Amniotic stem cell (primary cell): ENCODE measurements around the gene MALL.
"Not testable (repeated sequence)": the region's sequence is repeated elsewhere in the genome, so short reads cannot be mapped to it uniquely, and the experiment has no call there.

Experiments used
- DNase-seq: peaks from one replicate; lab custom pipeline; 2025; lab: John Stamatoyannopoulos, UW

Gene MALL

GRCh38 chr2:110120171-110121051, 4.8 kb upstream of the MALL start:
- DNase-seq = no peak

DNA sequence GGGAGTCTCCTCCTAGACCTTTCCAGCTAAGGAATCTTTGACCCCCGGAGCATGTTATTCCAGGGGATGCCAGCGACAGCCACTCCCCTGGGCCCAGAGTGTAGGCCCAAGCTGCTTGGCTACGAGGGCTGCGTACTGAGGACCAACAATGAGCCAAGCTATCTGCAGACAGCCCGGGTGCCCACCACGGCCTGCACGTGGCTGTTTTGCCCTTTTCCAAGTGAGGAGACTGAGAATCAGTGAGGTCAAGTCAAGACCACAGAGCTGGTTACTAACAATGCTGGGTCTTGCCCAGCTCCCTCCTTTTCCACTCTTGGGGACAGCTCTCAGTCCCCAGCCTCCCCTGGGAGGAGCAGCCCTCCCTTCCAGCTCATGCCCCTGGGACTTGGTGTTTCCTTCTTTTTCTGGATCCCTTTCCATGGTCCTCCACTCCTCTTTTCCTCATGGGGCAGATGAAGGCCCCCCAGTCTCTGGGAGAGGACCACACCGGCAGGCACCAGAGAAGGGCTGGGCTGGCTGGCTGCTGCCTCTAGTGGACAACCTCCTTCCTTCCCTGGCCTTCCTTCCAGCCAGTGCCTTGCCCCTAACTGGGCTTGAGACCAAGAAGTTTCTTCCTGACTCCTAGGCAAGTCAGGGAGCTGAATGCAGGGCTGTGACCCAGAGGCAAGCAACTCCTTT, 550 bp upstream of the MALL start:
- no peak for DNase-seq

- DNase-seq = no peak
Measured at GRCh38 chr2:110114831-110115255, 779 bp downstream of the MALL start.

DNA sequence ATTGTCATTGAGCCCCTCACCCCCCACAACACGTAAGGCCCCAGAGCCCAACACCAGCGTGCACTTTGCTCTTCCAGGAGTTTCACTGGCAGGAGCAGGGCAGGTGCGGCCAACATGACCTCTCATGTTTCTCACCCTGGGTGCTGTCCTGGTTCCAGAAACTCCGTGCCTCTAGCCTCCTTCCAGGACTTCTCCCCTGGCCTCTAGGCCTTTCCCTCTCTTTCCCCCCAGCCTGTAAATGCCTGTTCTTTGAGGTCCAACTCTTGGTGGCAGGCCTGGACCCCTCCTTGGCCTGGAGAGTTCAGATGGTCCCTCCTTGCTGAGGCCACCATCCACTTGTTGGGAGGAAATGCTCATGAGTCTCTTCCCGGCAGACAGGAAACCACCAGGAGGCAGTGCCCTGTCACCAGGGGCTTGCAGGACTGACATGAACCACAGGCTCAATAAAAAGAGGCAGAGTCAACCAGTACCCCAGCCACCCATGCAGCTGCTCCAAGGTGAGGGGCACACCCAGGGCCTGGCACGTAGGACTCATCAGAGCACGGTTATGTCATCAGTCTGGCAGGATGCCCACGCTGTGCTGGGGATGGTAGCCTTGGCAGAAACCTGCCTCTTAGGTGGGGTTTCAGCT, 1.5 kb downstream of the MALL start:
- no peak for DNase-seq

DNA sequence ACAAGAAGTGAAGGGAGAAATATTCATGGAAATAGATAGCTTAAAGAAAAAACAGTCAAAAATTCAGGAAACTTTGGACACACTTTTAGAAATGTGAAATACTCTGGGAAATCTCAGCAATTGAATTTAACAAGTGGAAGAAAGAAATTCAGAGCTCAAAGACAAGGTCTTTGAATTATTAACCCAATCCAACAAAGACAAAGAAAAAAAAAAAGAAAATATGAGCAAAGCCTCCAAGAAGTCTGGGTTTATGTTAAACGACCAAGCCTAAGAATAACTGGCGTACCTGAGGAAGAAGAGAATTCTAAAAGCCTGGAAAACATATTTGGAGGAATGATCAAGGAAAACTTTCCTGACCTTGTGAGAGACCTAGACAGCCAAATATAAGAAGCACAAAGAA, 7.3 kb downstream of the MALL start:
- not testable (repeated sequence) for DNase-seq

GRCh38 chr2:110107092-110108079, 8.2 kb downstream of the MALL start:
- no peak for DNase-seq

DNA sequence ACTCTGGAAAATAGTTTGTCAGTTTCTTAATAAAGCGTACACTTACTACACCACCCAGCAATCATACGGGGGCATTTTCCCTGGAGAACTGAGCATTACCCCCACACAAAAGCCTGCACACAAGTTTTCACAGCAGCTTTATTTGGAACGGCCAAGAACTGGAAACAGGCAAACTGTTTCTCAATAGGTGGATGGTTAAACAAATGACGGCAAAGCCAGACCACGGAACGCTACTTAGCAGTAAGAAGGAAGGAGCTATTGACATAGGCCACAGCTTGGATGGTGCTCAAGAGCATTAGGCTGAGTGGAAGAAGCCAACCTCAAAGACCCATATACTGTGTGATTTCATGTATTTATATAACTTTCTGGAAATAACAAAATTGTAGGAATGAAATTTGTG, 9.0 kb downstream of the MALL start:
- DNase-seq = no peak

- DNase-seq = no peak
Measured at GRCh38 chr2:110105608-110106467, 9.8 kb downstream of the MALL start.

DNA sequence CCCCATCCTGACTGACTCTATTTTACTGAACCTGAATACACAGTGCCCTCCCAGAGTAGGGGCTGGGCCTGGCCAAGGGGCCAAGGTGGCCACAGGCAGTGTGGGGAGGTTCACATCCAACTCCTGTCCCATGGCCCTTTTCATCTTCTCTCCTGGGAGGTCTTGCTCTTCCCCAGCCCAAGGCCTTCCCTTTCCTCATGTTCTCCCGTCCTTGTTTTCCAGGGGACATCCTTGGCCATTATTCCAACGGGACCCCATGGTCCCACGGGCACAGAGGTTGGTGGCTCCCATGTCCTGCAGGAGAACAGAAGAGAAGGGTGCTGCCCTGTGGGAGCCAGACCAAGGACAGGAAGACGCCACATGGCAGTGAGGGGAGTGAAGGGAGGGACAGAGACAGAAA, 10.4 kb downstream of the MALL start:
- DNase-seq = no peak

GRCh38 chr2:110104025-110104771, 11.4 kb downstream of the MALL start:
- no peak for DNase-seq

DNA sequence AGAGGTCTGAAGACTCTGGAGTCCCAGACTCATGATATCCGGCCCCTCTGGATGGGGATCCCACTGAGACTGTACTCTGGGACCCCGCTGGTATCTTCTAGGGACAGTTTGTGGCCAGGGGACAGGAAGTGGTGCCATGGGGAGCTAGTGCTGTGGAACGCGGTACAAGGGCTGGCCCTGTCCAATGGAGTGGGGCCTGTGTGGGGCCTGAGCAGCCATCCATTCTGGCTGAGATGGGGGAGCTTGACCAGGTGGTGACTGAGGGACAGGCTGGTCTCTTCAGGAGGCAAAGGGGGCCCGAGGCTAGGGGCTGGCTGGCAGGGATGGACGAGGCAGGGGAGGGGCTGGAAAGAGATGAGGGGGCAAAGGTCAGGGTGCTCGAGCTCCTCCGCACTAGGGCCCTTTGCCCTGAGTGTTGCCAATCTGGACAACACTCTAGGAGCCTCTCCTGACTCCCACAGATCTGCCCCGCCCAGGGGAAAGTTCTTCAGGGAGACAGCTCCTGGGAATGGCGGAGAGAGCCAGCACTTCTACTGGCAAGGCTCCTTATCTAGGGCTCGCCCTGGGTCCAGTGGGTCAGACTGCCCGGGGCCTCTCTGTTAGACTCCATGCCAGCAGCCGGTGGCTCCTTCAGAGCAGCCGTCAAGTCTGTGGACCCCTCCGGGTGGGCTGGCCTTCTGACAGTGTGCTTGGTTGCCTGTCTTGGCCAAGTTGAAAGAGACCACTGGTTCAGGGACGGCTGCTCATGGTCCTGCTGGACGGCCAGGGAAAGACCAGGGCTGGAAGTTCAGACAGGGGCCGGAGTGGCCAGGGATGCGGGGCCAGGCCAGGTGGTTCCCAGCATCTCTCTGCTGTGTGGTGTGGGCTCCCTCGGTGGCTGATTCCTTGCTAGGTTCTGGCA, 12.3 kb downstream of the MALL start:
- no peak for DNase-seq

GRCh38 chr2:110101901-110102803, 13.5 kb downstream of the MALL start:
- no peak for DNase-seq

- DNase-seq = peak; percentile 97
Measured at GRCh38 chr2:110101280-110101844, 14.3 kb downstream of the MALL start.

DNA sequence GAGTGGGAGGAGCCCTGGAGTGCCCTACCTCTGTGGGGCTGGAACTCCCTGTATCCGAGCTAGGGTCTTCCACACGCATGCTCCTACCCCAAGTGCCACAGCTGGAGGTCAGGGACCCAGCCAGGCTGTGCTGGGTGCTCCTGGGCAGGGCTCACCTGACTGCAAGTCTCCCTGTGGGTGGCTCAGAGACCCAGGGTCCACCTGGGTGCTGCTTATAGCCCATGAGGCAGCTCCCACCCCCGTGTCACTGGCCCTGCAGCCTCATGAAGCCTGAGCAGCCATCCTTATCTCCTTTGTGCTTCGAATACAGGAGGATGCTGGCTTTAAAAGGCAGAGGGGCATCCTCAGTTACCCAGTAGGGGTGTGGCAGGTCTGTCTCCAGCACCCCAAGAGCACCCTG, 14.7 kb downstream of the MALL start:
- not testable (repeated sequence) for DNase-seq

GRCh38 chr2:110100480-110100879, 15.1 kb downstream of the MALL start:
- DNase-seq = no peak

GRCh38 chr2:110099471-110100225, 16.0 kb downstream of the MALL start:
- no peak for DNase-seq

GRCh38 chr2:110099038-110099425, 16.6 kb downstream of the MALL start:
- no peak for DNase-seq
